HL-60/S4 (cell line): ENCODE data around the gene ZNRD2.

Experiments
- in situ Hi-C: fragments of 300-500 bp; cut with MboI; formaldehyde crosslinking; loops from 2 replicates; pipeline ENCODE4 v1.14.3; 2022; ENCODE audit warnings: low sequenced_read_pairs

The ZNRD2 gene

GRCh38 chr11:65606876-65607613 lies 36.8 kb downstream of the ZNRD2 start:
- in situ Hi-C loops = no loop called here

DNA sequence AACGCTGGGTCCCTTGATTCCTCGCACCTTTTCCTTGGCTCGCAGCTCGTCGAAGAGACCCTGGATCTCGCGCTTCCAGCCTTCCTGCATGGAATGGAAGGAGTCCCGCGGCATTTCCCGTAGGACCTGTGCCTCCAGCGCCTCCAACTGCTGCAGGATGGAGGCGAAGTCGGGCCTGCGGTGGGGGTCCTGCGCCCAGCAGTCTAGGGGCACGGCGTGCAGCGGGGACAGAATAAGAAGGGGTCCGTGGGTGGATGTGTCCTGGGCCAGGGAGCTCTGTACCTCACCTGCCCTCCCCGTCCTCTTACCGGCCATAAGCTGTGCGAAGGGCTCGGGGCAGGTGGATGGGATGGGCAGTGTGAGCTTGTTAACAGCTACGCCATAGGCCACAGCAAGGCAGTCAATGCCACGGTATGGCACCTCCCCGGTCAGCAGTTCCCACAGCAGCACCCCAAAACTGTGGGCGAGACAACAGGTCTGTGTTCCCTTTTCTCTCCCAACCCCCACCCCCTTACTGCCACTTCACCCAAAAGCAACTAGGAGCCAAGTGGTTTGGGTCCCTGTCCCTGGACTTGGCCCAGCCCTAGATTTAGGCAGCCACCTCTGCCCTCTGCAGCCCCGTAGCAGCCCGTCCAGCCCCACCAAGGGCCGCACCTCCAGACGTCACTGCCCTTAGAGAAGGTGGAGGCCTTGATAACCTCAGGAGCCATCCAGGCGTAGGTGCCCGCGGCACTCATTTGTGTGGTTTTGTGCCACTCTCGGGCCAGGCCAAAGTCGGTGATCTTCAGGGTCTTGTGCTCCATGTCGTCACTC lies 37.5 kb downstream of the ZNRD2 start:
- in situ Hi-C loops = no loop called here

DNA sequence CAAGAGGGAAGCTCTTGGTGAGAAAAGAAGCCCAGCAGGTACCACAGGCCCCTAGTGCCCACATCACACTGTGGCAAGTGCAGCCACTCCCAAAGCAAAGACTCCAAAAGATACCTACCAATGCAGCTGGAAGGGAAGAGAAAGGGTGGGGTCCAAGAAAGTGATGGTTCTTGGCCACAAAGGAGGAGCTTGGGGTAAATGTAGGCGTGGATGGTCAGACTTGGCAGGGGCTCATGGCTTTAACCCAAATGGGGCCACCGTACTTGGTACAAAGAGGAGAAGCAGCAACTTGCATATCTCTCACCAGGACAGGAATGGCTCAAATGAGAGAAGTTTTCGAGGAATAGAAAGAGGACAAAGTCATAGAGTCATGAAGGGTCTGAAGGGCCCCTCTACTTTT lies 39.0 kb downstream of the ZNRD2 start:
- in situ Hi-C loops = no loop called here

DNA sequence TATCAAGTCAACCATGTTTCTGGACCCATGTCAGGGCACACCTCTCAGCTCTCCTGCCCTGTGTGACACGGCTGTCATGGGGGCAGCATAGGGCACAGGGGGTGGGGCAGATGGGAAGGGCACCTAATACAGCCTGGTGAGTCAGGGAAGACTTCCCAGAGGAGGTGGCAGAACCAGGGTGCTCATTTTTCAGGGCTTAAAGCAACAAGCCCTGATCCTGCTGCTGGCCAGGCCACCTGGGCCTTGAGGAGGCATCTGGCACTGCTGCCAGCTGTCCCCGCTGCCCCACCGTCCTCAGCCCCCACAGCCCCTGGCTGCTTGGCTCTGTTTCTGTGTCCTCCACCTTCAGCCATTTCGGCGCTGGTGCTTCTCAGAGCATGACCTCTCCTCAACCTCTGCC lies 39.4 kb downstream of the ZNRD2 start:
- in situ Hi-C loops = no loop called here

DNA sequence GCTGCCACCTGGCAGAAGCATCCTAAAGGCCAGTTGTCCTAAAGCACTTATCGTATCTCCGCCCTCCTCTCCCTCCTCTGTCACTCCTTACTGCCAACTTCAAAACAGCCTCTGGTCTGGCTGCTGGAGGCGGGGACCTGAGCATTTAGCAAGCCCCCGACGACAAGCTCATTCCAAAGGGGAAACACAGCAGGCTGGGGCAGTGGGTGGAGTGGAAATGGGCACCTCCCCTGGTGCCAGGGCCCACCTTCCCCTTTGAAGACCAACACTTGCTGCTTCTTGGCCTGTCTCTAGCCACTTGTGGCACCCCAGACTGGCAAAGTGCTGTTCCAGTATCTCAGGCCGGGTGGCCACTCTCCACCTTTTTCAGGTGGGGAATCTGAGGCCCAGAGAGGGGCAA lies 40.1 kb downstream of the ZNRD2 start:
- in situ Hi-C loops = no loop called here

- in situ Hi-C loops = no loop called here
Measured at GRCh38 chr11:65611028-65611757, 40.9 kb downstream of the ZNRD2 start.

GRCh38 chr11:65611758-65612603 lies 41.7 kb downstream of the ZNRD2 start:
- in situ Hi-C loops = no loop called here

DNA sequence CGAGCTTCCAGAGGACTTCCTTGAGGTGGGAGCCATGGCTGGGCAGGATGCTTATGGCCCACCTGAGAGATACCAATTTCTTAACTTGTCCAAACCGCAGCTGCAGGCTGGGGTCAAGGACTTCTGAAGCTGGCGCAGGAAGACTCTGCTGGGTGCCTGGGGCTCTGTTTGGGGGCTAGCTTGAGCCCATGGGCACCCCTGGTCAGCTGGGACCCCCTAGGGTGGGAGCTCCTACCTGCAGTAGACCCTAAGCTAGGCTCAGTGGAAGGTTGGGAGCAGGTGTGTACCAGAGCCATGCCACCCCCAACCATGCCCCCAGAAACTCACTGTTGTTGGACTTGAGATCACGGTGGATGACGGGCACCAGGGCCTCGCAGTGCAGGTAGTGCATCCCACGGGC lies 42.4 kb downstream of the ZNRD2 start:
- in situ Hi-C loops = no loop called here

- in situ Hi-C loops = no loop called here
Measured at GRCh38 chr11:65613091-65613928, 43.0 kb downstream of the ZNRD2 start.

- in situ Hi-C loops = no loop called here
Measured at GRCh38 chr11:65615229-65615949, 45.1 kb downstream of the ZNRD2 start, which contains the start of gene PCNX3. PCNX3 (plus strand) TSS chr11:65615776; CDS start chr11:65616312, 536 bp downstream.

- in situ Hi-C loops = no loop called here
Measured at GRCh38 chr11:65615950-65616574, 45.8 kb downstream of the ZNRD2 start.

DNA sequence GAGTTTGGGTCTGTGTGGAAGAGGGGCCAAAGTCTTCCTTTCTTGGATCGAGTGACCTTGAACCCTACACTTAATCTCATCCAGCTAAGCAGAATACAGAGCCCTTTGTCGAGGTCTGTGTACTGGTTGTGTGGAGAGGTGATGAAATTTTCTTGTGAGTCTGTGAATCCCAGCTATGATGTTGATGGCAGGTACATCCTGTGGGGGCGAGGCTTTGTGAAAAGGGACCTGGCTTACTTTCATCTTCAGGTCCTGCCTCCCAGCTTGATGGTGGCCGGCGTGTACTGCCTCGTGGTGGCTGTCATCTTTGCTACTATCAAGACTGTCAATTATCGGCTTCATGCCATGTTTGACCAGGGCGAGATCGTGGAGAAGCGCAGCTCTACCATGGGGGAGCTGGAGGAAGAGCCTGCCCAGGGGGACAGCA lies 46.3 kb downstream of the ZNRD2 start:
- in situ Hi-C loops = no loop called here

- in situ Hi-C loops = no loop called here
Measured at GRCh38 chr11:65617136-65617850, 47.0 kb downstream of the ZNRD2 start.

- in situ Hi-C loops = no loop called here
Measured at GRCh38 chr11:65617990-65618751, 47.9 kb downstream of the ZNRD2 start.

GRCh38 chr11:65618763-65619162 lies 48.5 kb downstream of the ZNRD2 start:
- in situ Hi-C loops = no loop called here

- in situ Hi-C loops = no loop called here
Measured at GRCh38 chr11:65619281-65619928, 49.1 kb downstream of the ZNRD2 start.

DNA sequence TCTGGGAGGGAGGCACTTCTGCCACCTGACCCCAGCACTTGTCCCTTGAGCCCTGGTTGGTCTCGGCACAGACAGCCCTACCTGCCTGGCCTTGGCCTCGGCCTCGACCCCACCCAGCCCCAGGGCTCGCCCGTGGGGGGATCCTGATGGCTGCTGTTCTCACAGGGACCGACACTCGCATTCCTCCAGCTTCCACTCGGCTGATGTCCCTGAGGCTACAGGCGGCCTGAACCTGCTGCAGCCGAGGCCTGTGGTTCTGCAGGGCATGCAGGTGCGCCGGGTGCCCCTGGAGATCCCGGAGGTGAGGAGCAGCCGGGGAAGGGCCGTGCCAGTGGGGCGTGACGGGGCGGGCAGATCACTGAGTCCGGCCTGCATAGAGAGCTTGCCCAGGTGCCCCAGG lies 50.4 kb downstream of the ZNRD2 start:
- in situ Hi-C loops = no loop called here
